ENCODE measurements around the gene MEIOSIN.

The MEIOSIN gene

GRCh38 chr19:45770192-45771101, 37.2 kb downstream of the MEIOSIN start:
- DNase-seq (ENCODE audit: low read depth): peak; percentile 99
- H3K4me3 ChIP-seq (ENCODE audit: low read depth, low read length): peak overlapping the region; percentile 62
- peak; percentile 87 for TF ChIP-seq CTCF (IDR thresholded peaks at IDR 0.05; ENCODE audit: insufficient read depth, low read depth, low read length, missing control alignments)

- DNase-seq (ENCODE audit: low read depth): no peak
- TF ChIP-seq CTCF (IDR thresholded peaks at IDR 0.05; ENCODE audit: insufficient read depth, low read depth, low read length, missing control alignments): no peak
- no peak overlapping the region for H3K4me3 ChIP-seq (ENCODE audit: low read depth, low read length)
These were observed 38.2 kb downstream of the MEIOSIN start for GRCh38 chr19:45771311-45771933.

GRCh38 chr19:45772130-45772840, 39.0 kb downstream of the MEIOSIN start:
- no peak for DNase-seq (ENCODE audit: low read depth)
- TF ChIP-seq CTCF (IDR thresholded peaks at IDR 0.05; ENCODE audit: insufficient read depth, low read depth, low read length, missing control alignments): no peak
- H3K4me3 ChIP-seq (ENCODE audit: low read depth, low read length): no peak overlapping the region

GRCh38 chr19:45772912-45773311, 39.7 kb downstream of the MEIOSIN start:
- TF ChIP-seq CTCF (IDR thresholded peaks at IDR 0.05; ENCODE audit: insufficient read depth, low read depth, low read length, missing control alignments): no peak
- no peak overlapping the region for H3K4me3 ChIP-seq (ENCODE audit: low read depth, low read length)
- DNase-seq (ENCODE audit: low read depth): no peak

GRCh38 chr19:45773384-45773783, 40.1 kb downstream of the MEIOSIN start:
- no peak for DNase-seq (ENCODE audit: low read depth)
- no peak overlapping the region for H3K4me3 ChIP-seq (ENCODE audit: low read depth, low read length)
- TF ChIP-seq CTCF (IDR thresholded peaks at IDR 0.05; ENCODE audit: insufficient read depth, low read depth, low read length, missing control alignments): no peak

- no peak for TF ChIP-seq CTCF (IDR thresholded peaks at IDR 0.05; ENCODE audit: insufficient read depth, low read depth, low read length, missing control alignments)
- DNase-seq (ENCODE audit: low read depth): no peak
These were observed 41.5 kb downstream of the MEIOSIN start for GRCh38 chr19:45774765-45775164.

More at GRCh38 chr19:45774765-45775164, 41.5 kb downstream of the MEIOSIN start:
- no peak overlapping the region for H3K4me3 ChIP-seq (ENCODE audit: low read depth, low read length)
